RCC 7860 (cell line): ENCODE results near the gene PIN4.
A peak's percentile ranks its signal among the peaks of the same experiment; 100 is the strongest.
"Not testable (repeated sequence)": the region's sequence is repeated elsewhere in the genome, so short reads cannot be mapped to it uniquely, and the experiment has no call there.

Experiments used
- DNase-seq: peaks from one replicate; pipeline ENCODE4 v3.0.0-alpha.2; 2015; ENCODE audit warnings: low spot score
- FAIRE-seq: peaks from 2 replicates; lab custom pipeline; 2012; peaks lifted over from hg19 to GRCh38; lab: Jason Lieb, UNC

The PIN4 gene

DNA sequence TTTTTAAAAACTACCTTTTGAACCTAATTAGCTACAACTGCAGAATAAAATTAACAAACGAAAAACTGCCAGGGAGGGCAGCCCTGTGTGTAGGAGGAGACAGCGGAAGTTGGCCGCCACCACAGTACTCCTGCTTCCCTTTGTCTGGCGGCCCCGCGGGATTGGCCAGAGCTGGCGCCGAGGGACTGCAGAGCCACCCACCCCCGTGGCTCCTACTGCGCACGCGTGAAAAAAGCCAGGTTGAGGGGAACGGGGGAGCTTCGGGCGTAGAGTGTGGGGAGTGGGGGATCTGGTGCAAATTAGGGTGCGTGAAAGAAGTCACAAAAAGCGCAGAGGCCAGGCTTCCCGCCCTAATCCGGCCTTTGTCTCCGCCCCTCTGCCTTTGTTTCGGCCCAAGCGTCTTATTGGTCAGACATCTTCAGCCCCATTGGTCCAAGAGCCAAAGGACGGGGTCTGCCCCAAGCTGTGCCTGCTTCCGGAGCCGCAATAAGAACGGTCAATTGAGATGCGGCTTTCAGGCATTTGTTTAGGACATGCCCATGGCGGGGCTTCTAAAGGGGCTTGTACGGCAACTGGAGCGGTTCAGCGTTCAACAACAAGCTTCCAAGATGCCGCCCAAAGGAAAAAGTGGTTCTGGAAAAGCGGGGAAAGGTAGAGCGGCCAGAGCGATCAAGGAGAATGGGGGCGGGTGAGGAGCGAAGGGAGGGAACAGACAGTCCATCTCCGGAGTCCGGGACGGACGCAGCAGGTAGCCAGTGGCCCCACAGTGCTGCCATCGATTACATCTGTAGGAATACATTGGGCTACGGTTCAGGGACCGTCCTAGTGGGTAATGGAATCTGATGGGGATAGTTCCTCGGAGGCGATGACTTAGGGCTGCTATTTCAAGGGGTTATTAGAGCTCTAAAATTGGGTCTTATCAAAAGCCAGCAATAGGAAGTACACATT, at the start of gene PIN4:
PIN4 (plus strand) TSS at position 580 of the 948 bp plus-strand sequence; CDS start at position 609, 29 bp downstream.
- peak; percentile 91 for DNase-seq
- FAIRE-seq: peak; percentile 88

DNA sequence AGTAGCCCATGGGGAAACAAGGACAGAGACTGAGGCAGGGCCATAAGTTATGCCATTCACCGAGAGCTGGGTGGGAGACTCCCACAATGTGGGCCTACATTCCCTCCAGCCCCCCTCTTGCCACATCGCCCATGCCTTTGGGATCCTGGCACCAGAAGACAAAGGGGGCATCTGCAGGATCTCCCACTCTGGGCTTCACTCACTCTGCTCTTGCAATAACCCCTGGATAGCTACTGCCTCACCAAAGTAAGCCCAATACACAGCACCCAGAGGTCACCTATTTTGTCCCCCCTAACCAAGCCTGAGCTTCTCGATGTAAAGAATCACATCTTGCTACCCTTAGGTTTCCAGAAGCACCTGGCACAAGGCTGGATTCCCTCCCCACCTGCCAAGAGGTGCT, 49.1 kb upstream of the PIN4 start:
- DNase-seq: no peak
- no peak for FAIRE-seq

DNA sequence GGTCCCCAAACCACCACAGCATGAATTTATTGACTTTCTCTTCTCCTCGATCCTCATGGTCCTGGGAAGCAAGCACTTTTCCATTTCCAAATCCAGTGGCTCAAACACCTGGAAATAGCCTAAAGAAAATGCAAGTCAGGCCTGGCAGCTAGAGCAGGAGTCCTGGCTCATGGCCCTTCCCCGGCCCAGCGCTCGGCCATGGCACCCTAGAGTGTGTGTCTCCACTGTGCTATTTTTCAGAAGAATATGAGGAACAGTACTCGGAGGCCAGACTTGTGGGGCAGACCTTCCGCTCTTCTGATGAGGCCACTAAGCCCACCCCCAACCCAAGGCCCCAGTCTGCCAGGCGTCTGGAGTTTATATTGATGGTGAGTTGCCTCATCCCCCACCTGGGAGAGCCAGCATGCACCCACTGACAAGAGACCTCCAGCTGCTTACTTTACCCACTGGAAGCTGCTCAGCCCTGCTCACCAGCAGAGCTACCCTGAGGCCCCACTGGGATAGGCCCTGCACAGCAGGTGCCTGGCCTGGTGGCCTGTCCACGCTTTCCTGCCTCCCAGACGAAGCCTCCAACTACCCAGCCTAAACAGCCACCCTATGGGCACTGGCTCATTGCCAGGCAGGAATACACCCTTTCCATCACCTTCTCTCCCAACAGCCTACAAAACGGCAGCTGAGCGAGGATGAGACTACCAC, 47.6 kb upstream of the PIN4 start:
- DNase-seq (no peak), FAIRE-seq (no peak)

DNA sequence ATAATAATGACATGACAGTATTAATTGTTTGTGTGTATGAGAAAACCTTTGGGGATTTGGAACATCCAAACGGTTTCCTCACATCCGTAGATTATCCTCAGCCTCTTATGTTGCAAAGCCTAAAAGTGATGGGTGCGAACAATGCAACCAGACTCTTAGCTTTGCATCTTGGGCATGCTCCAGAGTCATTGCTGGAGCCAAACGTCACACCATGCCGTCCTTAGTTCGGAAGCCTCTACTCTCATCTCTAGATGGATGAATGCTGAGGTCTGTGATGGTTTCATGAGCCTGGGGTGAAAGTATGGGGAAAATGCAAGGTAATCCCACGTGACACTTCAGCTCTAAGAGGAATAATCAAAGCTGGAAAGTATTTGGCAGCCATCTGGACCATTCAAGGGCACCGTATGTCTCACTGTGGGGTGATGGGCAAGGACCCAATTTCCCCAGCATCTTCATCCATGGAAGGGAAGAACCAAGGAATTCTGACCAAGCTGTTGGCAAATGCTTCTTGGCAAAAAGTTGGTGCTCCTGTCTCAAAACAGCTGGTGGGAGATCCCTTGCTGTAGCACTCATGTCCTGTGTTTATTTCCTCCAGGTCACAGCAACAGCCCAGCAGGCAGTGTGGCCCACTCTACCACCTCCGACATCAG, 43.6 kb upstream of the PIN4 start:
- DNase-seq (no peak), FAIRE-seq (no peak)

DNA sequence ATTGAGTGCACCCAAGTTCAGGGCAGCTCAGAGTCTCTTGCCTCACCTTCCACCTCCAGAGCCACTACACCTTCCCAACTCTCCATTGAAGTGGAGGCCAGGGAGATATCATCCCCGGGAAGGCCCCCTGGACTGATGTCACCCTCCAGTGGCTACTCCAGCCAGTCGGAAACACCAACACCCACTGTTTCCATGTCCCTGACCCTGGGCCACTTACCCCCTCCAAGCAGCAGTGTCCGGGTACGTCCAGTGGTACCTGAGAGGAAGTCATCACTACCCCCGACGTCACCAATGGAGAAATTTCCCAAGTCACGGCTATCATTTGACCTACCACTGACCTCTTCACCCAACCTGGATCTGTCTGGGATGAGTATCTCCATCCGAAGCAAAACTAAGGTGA, 42.0 kb upstream of the PIN4 start:
- FAIRE-seq (no peak), DNase-seq (no peak)

DNA sequence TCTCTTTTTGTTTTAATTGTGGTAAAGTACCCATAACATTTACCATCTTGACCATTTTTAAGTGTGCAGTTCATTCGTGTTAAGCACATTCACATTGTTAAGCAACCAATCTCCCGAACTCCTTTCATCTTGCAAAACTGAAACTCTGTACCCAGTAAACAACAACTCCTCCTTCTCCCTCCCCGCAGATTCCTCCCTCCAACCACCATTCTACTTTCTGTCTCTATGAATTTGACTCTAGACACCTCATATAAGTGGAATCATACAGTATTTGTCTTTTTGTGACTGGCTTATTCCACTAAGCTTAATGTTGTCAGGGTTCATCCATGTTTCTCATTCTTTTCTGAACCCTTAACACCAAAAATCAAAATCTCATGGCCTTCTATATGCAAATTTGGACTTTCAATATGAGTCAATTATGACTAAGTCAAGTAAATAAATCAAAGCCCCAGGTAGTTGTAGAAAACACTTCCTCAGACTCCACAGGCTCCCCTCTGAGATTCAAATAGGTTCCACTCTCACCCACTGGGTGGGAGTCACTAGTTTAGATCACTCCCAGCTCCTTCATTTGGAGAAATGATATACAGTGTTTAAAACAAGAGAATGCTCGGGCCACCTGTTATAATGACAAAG, 40.1 kb upstream of the PIN4 start:
- no peak for DNase-seq
- FAIRE-seq: no peak

DNA sequence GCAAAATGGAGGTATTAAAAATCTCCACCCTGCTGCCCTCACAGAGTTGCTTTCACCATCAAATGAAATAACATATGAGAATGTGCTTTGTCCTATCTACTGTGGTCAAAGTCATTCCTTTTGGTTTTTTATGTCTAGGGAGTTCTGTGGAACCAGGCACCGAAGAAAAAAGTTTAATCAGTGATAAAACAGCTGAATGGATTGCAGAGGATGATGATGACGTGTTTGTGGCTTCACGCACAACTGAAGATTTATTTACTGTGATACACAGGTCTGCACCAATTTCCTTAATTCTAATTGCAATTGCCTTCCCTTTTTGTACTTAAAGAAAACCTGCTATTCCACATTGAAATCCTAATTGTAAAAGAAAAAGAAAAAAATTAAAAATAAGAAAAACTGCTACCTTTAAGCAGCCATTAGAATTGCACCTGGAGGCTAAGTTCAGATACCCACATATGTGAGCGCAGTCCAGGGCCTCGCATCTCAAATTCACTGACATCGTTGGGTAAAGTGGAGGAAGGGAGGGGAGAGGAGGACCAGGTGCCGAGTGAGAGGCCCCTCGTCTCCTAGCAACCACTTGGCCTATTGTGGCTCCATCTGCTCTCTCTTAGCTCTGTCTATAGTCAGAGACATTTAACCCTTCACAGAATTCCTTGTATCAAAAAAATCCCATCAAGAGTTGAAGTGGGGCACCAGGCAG, 39.3 kb upstream of the PIN4 start:
- DNase-seq: no peak
- no peak for FAIRE-seq

DNA sequence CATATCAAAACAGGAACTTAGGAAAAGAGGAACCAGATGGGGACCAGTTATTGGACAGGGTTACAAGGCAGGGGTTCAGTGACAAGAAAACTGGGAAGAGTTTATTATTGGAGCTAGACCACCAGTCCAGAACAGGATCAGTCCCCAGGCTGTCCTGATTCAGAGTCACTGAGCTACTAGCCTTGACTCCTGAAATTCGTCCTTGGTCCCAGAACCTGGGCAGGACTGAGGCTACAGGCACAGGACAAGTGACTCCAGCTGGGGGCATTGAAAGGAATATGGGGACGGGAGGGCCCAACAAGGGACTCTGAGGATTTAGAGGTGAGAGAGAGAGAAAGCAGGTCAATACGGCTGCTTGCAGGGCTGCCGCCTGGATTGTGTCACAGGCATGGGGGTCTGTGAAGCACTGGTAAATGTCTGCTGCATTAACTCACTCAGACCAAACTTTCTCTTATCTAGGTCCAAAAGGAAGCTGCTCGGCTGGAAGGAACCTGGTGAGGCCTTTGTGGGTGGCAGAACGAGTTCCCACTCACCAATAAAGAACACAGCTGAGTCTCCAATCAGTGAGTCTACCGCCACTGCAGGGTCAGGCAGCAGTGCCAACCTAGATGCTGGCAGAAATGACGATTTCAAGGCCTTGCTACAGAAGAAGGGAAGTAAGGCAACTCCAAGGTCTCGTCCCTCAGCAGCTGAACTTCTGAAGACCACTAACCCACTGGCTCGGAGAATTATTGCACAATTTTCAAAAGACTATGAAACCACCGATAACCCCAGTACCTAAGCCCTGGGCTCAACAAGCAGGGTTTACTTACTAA, 38.6 kb upstream of the PIN4 start:
- DNase-seq (no peak), FAIRE-seq (no peak)

DNA sequence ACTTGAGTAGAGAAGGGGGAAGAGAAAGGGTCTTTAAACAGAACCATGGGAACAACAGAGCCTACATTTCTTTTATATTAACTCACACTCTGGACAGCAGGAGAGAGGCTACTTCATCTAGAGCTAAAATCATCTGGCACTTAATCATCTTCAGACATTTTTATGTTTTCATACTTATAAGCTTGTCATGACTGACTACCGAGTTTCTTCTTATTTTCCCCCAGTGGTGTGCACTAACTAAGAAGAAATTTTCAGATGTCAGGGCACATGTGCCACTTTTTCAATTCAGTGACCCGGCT, 38.0 kb upstream of the PIN4 start:
- no peak for FAIRE-seq

DNA sequence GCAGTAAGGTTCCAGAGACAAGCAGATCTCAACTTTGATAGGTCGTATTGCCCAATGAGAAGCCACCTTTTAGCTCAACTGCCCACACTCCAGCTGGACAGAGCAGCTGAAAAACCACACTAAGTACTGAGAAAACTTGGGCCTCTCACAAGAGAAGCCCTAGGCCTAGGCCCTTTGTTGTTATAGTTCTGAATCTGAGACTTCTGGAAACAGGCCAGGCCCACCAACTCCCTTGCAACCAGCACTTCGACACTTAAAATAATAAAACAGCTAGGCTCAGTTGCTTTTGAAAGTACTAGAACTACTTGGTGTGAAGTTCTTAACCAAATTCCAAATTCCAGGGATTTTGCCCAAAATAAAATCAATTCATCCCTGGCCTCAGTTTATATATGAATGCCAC, 36.4 kb upstream of the PIN4 start:
- FAIRE-seq (no peak), DNase-seq (no peak)

More for the DNA sequence above, 38.0 kb upstream of the PIN4 start:
- DNase-seq: no peak

DNA sequence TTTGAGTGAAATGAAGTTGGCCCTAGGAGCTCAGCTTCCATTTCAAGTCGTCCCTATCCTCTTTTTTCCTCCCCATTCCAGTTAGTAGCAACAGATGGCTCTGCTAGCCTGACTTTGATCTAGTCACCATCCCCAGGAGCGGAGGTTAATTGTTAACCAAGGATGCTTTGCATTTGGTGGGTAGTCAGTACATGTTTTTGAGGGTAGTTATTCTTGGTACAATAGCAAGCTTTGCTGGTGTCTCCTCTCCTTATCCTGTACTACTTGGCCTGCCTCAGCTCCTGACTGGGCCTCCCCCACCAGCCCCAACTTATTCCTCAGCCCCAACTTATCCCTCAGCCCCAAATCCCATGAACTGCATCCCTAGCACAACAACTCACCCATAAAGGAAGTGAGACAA, 35.0 kb upstream of the PIN4 start:
- FAIRE-seq (no peak), DNase-seq (no peak)

DNA sequence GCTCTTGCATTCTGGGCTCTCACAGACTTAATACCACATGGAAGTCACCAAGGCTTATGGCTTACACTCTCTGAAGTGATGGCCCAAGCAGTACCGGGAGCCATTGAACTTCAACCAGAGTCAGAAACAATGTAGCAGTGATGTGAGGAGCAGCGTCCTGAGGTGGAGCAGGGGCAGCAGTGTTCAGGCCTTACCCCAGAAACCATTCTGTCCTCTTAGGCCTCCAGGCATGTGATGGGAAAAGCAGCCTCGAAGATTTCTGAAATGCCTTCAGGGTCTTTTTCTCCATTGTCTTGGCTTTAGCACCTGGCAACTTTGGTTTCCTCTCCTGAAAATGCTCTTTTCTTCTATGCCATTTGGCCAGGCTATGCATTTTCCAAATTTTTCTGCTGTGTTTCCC, 22.8 kb upstream of the PIN4 start:
- no peak for DNase-seq
- FAIRE-seq: no peak

DNA sequence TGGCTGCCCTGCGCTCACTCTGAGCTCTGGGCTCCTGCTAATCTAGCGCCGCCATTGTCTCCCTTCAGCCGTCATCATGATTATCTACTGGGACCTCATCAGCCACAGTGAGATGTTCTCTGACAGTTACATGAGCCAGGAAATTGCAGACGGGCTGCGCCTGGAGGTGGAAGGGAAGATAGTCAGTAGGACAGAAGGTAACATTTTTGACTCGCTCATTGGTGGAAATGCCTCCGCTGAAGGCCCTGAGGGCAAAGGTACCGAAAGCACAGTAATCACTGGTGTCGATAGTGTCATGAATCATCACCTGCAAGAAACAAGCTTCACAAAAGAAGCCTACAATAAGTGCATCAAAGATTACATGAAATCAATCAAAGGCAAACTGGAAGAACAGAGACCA, 21.8 kb upstream of the PIN4 start:
- no peak for FAIRE-seq

DNA sequence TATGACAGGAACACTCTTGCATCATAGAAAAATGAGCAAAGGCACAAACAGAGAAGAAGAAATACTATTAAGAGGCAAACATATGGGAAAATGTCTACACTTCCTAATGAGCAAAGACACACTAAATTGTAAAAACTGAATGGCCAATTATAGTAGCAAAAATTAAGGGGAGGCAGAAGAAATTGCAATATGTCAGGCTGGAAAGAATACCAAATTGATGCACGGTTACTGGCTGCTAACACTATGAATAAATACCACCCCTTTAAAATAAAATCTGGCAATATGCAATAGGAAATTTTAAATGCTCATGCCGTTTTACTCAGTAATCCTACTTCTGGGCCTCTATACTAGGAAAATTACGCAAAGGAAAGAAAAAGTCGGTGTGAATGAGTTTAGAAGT, 16.0 kb upstream of the PIN4 start:
- FAIRE-seq: no peak
- DNase-seq: no peak

More for the DNA sequence above, 21.8 kb upstream of the PIN4 start:
- DNase-seq: no peak

DNA sequence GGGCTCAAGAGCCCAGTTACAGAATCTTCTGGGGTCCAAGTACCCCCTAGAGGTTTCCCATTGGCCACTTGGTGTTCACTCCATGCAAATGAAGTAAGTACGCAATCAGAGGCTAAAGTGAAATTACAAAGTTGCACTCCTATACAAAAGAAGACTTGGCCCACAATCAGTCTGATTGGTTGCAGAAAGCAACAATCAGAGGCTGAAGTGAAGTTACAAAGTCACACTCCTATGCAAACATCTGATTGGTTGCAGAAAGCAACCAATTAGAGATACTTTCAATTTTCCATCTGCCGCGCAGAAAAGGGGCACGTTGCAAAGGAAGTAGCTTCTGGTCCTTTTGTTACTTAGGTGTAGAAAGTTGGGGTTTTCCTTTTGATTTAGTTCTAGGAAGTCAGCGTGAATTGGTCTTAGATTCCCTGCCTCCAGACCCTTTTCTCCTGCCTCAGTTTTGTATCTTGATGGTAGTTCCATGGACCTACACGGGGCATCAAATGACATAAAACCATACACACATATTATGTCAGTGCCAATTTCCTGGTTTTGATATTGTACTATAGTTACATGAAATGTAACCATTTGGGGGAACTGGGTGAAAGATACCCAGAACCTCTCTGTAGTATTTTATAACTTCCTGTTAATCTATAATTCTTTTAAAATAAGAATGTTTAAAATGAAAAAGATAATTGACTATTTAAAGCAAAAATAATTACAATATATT, 12.4 kb upstream of the PIN4 start:
- DNase-seq (no peak), FAIRE-seq (no peak)

DNA sequence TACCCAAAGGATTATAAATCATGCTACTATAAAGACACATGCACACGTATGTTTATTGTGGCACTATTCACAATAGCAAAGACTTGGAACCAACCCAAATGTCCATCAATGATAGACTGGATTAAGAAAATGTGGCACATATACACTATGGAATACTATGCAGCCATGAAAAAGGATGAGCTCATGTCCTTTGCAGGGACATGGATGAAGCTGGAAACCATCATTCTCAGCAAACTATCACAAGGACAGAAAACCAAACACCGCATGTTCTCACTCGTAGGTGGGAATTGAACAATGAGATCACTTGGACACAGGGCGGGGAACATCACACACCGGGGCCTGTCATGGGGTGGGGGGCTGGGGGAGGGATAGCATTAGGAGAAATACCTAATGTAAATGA, 5.3 kb upstream of the PIN4 start:
- not testable (repeated sequence) for DNase-seq, FAIRE-seq

DNA sequence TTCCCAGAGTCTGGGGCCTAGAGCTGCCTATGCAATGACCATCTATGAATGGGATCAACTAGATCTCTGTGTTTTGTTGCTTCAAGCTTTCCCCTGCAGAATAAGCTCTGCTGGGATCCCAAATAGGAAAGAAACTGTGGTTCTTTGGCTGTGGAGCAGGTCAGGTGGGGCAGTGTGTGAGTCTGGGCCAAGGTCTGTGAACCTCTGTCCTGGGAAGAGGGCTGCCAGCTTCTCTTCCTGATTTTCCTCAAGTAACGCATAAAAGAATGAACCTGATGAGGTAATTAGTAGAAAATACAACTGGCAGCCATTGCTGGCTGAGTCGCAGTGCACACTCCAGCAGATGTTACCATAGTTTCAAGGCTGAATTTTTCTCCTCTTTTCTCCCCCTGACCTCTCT, 4.6 kb upstream of the PIN4 start:
- no peak for DNase-seq

DNA sequence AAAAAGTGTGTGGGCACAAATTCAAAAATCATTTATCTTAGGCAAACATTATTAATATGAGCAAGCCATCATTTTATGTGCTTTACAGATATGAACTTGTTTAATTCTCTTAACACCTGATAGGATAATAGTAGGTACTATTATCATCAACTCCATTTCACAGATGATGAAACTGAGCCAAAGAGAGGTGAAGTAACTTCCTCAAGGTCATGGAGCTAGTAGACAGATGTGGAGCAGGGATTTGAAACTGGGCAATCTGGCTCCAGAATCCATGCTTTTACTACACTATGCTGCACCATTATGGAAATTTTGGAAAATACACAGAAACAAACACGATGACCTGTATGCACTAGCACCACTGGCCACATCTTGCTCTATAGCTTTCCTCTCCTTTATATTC, 1.0 kb upstream of the PIN4 start:
- FAIRE-seq (no peak), DNase-seq (no peak)

More for the DNA sequence above, 4.6 kb upstream of the PIN4 start:
- FAIRE-seq: no peak

DNA sequence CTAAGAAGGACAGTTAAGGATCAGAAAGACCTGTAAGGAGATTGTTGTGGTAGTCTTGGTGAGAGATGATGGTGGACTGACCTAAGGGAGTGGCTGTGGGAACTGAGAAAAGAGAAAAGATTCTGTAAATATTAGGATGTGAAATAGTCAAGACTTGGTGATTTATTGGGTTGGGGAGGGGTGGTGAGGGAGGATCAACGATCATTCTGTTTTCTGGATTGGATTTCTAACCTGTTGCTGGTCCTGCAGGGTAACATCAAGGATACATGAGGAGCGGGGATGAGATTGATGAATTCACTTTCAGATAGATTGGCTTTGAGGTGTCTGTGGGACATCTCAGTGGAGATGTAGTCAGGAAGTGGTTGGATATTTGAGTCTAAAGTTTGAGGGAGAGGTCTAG, 1.4 kb downstream of the PIN4 start:
- FAIRE-seq (no peak), DNase-seq (no peak)
